A549 (cell line): Measurements from ENCODE around the gene NAT10.

Experiments
- CBX8 ChIP-seq: fragments of 200-600 bp; sonication (generic); IDR thresholded peaks from 2 replicates; pipeline ENCODE4 v1.6.1; 2016
- CEBPB ChIP-seq, 2 experiments: fragments of >200 bp in 1 of 2; sonication (Bioruptor Twin) in 1 of 2; formaldehyde crosslinking in 1 of 2; IDR thresholded peaks; 2 replicates each; pipeline ENCODE4 v1.6.1; 2012 to 2016
- CHD2 ChIP-seq: fragments of 150-350 bp; IDR thresholded peaks from 2 replicates; pipeline ENCODE4 v1.6.1; 2014; ENCODE audit warnings: low read length; ENCODE audit not compliant: partially characterized antibody
- CTCF ChIP-seq: fragments of >200 bp; sonication (Bioruptor Twin); formaldehyde crosslinking; IDR thresholded peaks from 3 replicates; pipeline ENCODE4 v1.5.1; 2016
- ELK1 ChIP-seq: fragments of 150-350 bp; IDR thresholded peaks from 2 replicates; pipeline ENCODE4 v1.6.1; 2014; ENCODE audit warnings: low read depth, mild to moderate bottlenecking, low read length
- ESRRA ChIP-seq: fragments of 150-350 bp; IDR thresholded peaks from 2 replicates; pipeline ENCODE4 v1.6.1; 2014; ENCODE audit warnings: mild to moderate bottlenecking, low read length, borderline replicate concordance
- HMGXB4 ChIP-seq: fragments of 250-450 bp; sonication (Bioruptor Pico); IDR thresholded peaks from 2 replicates; pipeline ENCODE4 v1.5.0; 2021; ENCODE audit warnings: mild to moderate bottlenecking, moderate library complexity, borderline replicate concordance
- MAX ChIP-seq: IDR thresholded peaks from 2 replicates; pipeline ENCODE4 v1.6.1; 2012
- POLR2A ChIP-seq: IDR thresholded peaks from 2 replicates; pipeline ENCODE4 v1.6.1; 2012; ENCODE audit warnings: mild to moderate bottlenecking, low read length
- RAD21 ChIP-seq, 2 experiments: fragments of >200 bp in 1 of 2; sonication (Bioruptor Twin) in 1 of 2; formaldehyde crosslinking in 1 of 2; IDR thresholded peaks in 1 of 2; conservative IDR thresholded peaks in 1 of 2; 2 replicates in 1 of 2; 3 replicates in 1 of 2; pipeline ENCODE4 v1.6.1; 2012 to 2018; ENCODE audit warnings: inconsistent platforms in 1 of 2
- RCOR1 ChIP-seq: fragments of 150-350 bp; IDR thresholded peaks from 2 replicates; pipeline ENCODE4 v1.6.1; 2014; ENCODE audit warnings: antibody characterized with exemption, low read length, low read depth
- REST ChIP-seq: fragments of 200-600 bp; sonication (generic); IDR thresholded peaks from 2 replicates; pipeline ENCODE4 v1.6.1; 2016; ENCODE audit warnings: antibody characterized with exemption, mild to moderate bottlenecking, moderate library complexity
- SREBF2 ChIP-seq: fragments of 450-650 bp; IDR thresholded peaks from 2 replicates; pipeline ENCODE4 v1.6.1; 2014; ENCODE audit warnings: mild to moderate bottlenecking, moderate library complexity

- no peak for TF ChIP-seq RAD21 (conservative IDR thresholded peaks at IDR 0.05 in 1 of 2, IDR thresholded peaks at IDR 0.05 in 1 of 2)
- TF ChIP-seq CTCF = no peak
- TF ChIP-seq CHD2 = no peak
- TF ChIP-seq ESRRA = no peak
- TF ChIP-seq CEBPB (IDR thresholded peaks at IDR 0.05) = no peak
- TF ChIP-seq REST = no peak
- no peak for TF ChIP-seq ELK1
- TF ChIP-seq MAX = no peak
- TF ChIP-seq POLR2A = no peak
- no peak for TF ChIP-seq CBX8
- no peak for TF ChIP-seq SREBF2
- TF ChIP-seq HMGXB4 = no peak
- TF ChIP-seq RCOR1 = no peak
These were observed 45.2 kb downstream of the NAT10 start for GRCh38 chr11:34150494-34151151.
